ENCODE measurements around the gene MMP10.

The MMP10 gene

GRCh38 chr11:102724904-102725500 lies 55.4 kb downstream of the MMP10 start, which contains the start of gene MMP8:
TSS of gene MMP8 (minus strand) at chr11:102724954. CDS start at chr11:102724855, 99 bp downstream.
- DNase-seq, result no peak

GRCh38 chr11:102722821-102723220 lies 57.6 kb downstream of the MMP10 start:
- no peak for DNase-seq
